Mucosa of stomach (tissue), 1 donor: ENCODE data around the gene GREB1L.

Experiments
- H3K27me3 ChIP-seq: one replicate; pipeline ENCODE4 v1.7.0; 2013; ENCODE audit warnings: mild to moderate bottlenecking, low read length; ENCODE audit not compliant: control insufficient read depth, insufficient read depth
- H3K36me3 ChIP-seq: one replicate; pipeline ENCODE4 v1.7.0; 2013; ENCODE audit warnings: low read length; ENCODE audit not compliant: control insufficient read depth, insufficient read depth
- H3K4me1 ChIP-seq: one replicate; pipeline ENCODE4 v1.7.0; 2013; ENCODE audit warnings: mild to moderate bottlenecking, low read length; ENCODE audit not compliant: control insufficient read depth, insufficient read depth
- H3K4me3 ChIP-seq: one replicate; pipeline ENCODE4 v1.7.0; 2013; ENCODE audit warnings: low read length
- H3K9ac ChIP-seq: one replicate; pipeline ENCODE4 v1.7.0; 2013; ENCODE audit warnings: mild to moderate bottlenecking, low read length, moderate library complexity
- H3K9me3 ChIP-seq: one replicate; pipeline ENCODE4 v1.7.0; 2013; ENCODE audit warnings: mild to moderate bottlenecking, low read length, moderate library complexity; ENCODE audit not compliant: control insufficient read depth
- donor health status: Pancreatic carcinoma.

GREB1L gene

GRCh38 chr18:21389283-21389682 lies 147.3 kb downstream of the GREB1L start:
- H3K9ac ChIP-seq: no peak overlapping the region
- H3K27me3 ChIP-seq: no peaks in the 10 kb centered on the region

GRCh38 chr18:21389903-21390302 lies 147.9 kb downstream of the GREB1L start:
- Histone ChIP-seq H3K9me3 (no peaks in the 10 kb centered on the region), H3K4me1 (no peaks in the 10 kb centered on the region), H3K9ac (no peak overlapping the region), H3K36me3 (no peaks in the 10 kb centered on the region), H3K4me3 (no peak overlapping the region), H3K27me3 (no peaks in the 10 kb centered on the region)

More at GRCh38 chr18:21389283-21389682, 147.3 kb downstream of the GREB1L start:
- H3K36me3 ChIP-seq: no peaks in the 10 kb centered on the region
- H3K4me3 ChIP-seq: no peak overlapping the region
- no peaks in the 10 kb centered on the region for H3K9me3 ChIP-seq
- H3K4me1 ChIP-seq: no peaks in the 10 kb centered on the region

- H3K27me3 ChIP-seq: no peaks in the 10 kb centered on the region
- no peaks in the 10 kb centered on the region for H3K9me3 ChIP-seq
- H3K9ac ChIP-seq: no peak overlapping the region
- no peaks in the 10 kb centered on the region for H3K4me1 ChIP-seq
- H3K36me3 ChIP-seq: no peaks in the 10 kb centered on the region
- no peak overlapping the region for H3K4me3 ChIP-seq
Measured at GRCh38 chr18:21391074-21391673, 149.1 kb downstream of the GREB1L start.

- H3K36me3 ChIP-seq: no peaks in the 10 kb centered on the region
- no peak overlapping the region for H3K9ac ChIP-seq
Measured at GRCh38 chr18:21393986-21394385, 152.0 kb downstream of the GREB1L start.

GRCh38 chr18:21398121-21398520 lies 156.1 kb downstream of the GREB1L start:
- Histone ChIP-seq H3K4me3 (no peak overlapping the region), H3K9me3 (no peaks in the 10 kb centered on the region), H3K36me3 (no peaks in the 10 kb centered on the region), H3K27me3 (no peaks in the 10 kb centered on the region), H3K9ac (no peak overlapping the region), H3K4me1 (no peaks in the 10 kb centered on the region)

More at GRCh38 chr18:21393986-21394385, 152.0 kb downstream of the GREB1L start:
- Histone ChIP-seq H3K9me3 (no peaks in the 10 kb centered on the region), H3K27me3 (no peaks in the 10 kb centered on the region), H3K4me3 (no peak overlapping the region), H3K4me1 (no peaks in the 10 kb centered on the region)

- no peaks in the 10 kb centered on the region for H3K36me3 ChIP-seq
- no peaks in the 10 kb centered on the region for H3K27me3 ChIP-seq
Measured at GRCh38 chr18:21402272-21402671, 160.2 kb downstream of the GREB1L start.

GRCh38 chr18:21404426-21404825 lies 162.4 kb downstream of the GREB1L start:
- Histone ChIP-seq H3K4me1 (no peaks in the 10 kb centered on the region), H3K4me3 (no peak overlapping the region), H3K27me3 (no peaks in the 10 kb centered on the region), H3K9ac (no peak overlapping the region), H3K36me3 (no peaks in the 10 kb centered on the region), H3K9me3 (no peaks in the 10 kb centered on the region)

More at GRCh38 chr18:21402272-21402671, 160.2 kb downstream of the GREB1L start:
- no peak overlapping the region for H3K9ac ChIP-seq
- H3K4me3 ChIP-seq: no peak overlapping the region
- no peaks in the 10 kb centered on the region for H3K9me3 ChIP-seq
- H3K4me1 ChIP-seq: no peaks in the 10 kb centered on the region

GRCh38 chr18:21406116-21406515 lies 164.1 kb downstream of the GREB1L start:
- Histone ChIP-seq H3K27me3 (no peaks in the 10 kb centered on the region), H3K4me1 (no peaks in the 10 kb centered on the region), H3K9ac (no peak overlapping the region), H3K9me3 (no peaks in the 10 kb centered on the region), H3K36me3 (no peaks in the 10 kb centered on the region), H3K4me3 (no peak overlapping the region)

- no peaks in the 10 kb centered on the region for H3K4me1 ChIP-seq
Measured at GRCh38 chr18:21408681-21409080, 166.6 kb downstream of the GREB1L start.

GRCh38 chr18:21433436-21433835 lies 191.4 kb downstream of the GREB1L start:
- Histone ChIP-seq H3K36me3 (no peaks in the 10 kb centered on the region), H3K9ac (no peak overlapping the region), H3K4me1 (peaks cover 3% of the 10 kb centered on the region), H3K27me3 (no peaks in the 10 kb centered on the region), H3K4me3 (no peak overlapping the region), H3K9me3 (no peaks in the 10 kb centered on the region)

More at GRCh38 chr18:21408681-21409080, 166.6 kb downstream of the GREB1L start:
- Histone ChIP-seq H3K27me3 (no peaks in the 10 kb centered on the region), H3K4me3 (no peak overlapping the region), H3K36me3 (no peaks in the 10 kb centered on the region), H3K9me3 (no peaks in the 10 kb centered on the region), H3K9ac (no peak overlapping the region)

- no peaks in the 10 kb centered on the region for H3K9me3 ChIP-seq
- H3K4me1 ChIP-seq: peaks cover 16% of the 10 kb centered on the region
- H3K9ac ChIP-seq: no peak overlapping the region
- no peak overlapping the region for H3K4me3 ChIP-seq
- no peaks in the 10 kb centered on the region for H3K27me3 ChIP-seq
- H3K36me3 ChIP-seq: no peaks in the 10 kb centered on the region
Measured at GRCh38 chr18:21439431-21439846, 197.4 kb downstream of the GREB1L start.

GRCh38 chr18:21441670-21442069 lies 199.6 kb downstream of the GREB1L start:
- no peak overlapping the region for H3K9ac ChIP-seq
- H3K36me3 ChIP-seq: no peaks in the 10 kb centered on the region
- H3K9me3 ChIP-seq: no peaks in the 10 kb centered on the region
- no peak overlapping the region for H3K4me3 ChIP-seq
- H3K4me1 ChIP-seq: peaks cover 16% of the 10 kb centered on the region
- H3K27me3 ChIP-seq: no peaks in the 10 kb centered on the region
